Gastrocnemius medialis (tissue), 4 donors: ENCODE results near the gene HOXB6.

ENCODE experiments used
- POLR2A ChIP-seq, 2 donors: fragments of 450-650 bp; IDR thresholded peaks; one replicate each; pipeline ENCODE4 v1.6.1; 2017; ENCODE audit warnings: antibody characterized with exemption in 2 of 2, mild to moderate bottlenecking in 2 of 2, moderate library complexity in 2 of 2
- TF ChIP-seq, protein P1 (sequence below), 5 experiments: fragments of 450-650 bp in 3 of 5; fragments of 200-600 bp in 2 of 5; sonication (generic) in 2 of 5; IDR thresholded peaks in 4 of 5; conservative IDR thresholded peaks in 1 of 5; 1 replicate in 4 of 5; 2 replicates in 1 of 5; pipeline ENCODE4 v1.5.1; 2016 to 2019; ENCODE audit warnings: antibody characterized with exemption in 5 of 5, mild to moderate bottlenecking in 3 of 5, moderate library complexity in 3 of 5

DNA sequence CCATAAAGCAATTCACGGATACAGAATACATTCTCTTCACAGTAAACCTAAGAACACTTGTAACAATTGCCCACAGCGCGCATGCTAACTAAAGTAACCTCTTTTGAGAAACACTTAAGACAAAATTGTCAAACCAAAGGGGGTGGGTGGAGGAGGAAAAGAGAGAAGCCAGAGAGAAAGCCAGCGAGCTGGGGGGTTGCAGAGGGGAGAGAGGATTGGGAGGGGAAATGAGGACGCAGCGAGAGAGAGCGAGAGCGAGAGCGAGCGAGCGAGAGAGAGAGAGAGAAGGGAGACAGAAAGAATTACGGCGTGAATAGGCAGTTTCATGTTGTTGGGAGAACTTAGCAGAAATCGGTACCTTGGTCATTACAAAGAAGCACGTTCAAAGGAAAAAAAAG lies 7.7 kb upstream of the HOXB6 start:
- TF ChIP-seq, protein P1, sequence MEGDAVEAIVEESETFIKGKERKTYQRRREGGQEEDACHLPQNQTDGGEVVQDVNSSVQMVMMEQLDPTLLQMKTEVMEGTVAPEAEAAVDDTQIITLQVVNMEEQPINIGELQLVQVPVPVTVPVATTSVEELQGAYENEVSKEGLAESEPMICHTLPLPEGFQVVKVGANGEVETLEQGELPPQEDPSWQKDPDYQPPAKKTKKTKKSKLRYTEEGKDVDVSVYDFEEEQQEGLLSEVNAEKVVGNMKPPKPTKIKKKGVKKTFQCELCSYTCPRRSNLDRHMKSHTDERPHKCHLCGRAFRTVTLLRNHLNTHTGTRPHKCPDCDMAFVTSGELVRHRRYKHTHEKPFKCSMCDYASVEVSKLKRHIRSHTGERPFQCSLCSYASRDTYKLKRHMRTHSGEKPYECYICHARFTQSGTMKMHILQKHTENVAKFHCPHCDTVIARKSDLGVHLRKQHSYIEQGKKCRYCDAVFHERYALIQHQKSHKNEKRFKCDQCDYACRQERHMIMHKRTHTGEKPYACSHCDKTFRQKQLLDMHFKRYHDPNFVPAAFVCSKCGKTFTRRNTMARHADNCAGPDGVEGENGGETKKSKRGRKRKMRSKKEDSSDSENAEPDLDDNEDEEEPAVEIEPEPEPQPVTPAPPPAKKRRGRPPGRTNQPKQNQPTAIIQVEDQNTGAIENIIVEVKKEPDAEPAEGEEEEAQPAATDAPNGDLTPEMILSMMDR (IDR thresholded peaks at IDR 0.05 in 4 of 5, conservative IDR thresholded peaks at IDR 0.05 in 1 of 5): no peak
- no peak for TF ChIP-seq POLR2A (IDR thresholded peaks at IDR 0.05)
